ENCODE measurements around the gene DOK4.

- no peak for TF ChIP-seq POLR2A (IDR thresholded peaks at IDR 0.05)
- TF ChIP-seq CTCF (IDR thresholded peaks at IDR 0.05): no peak
These were observed 48.8 kb upstream of the DOK4 start for GRCh38 chr16:57534881-57535658.

Measured in vagina (tissue), 2 donors.